MV-4-11 (cell line): ENCODE data around the gene SIGLEC1.

Experiments
- DNase-seq: peaks from one replicate; lab custom pipeline; 2025; lab: John Stamatoyannopoulos, UW

SIGLEC1 gene

DNA sequence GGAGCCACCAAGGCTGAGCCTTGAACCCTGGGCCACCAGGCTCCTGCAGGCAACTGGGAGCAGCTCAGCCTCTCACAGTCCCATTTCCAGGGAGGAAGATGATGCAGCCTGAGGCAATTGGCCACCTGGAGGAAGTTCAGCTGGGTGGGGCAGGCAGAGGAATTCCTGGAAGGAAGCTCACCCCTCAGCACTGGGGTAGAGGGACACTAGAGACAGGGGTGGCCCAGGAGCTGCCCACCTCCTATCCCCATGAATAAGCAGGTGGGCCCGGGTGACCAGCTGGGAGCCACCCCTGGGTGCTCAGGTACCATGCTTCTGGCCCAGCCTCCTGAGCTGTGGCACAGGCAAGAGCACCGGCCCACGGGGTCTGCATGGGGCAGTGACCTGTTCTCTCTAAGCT is 16.5 kb upstream of the SIGLEC1 start:
- DNase-seq: no peak

DNA sequence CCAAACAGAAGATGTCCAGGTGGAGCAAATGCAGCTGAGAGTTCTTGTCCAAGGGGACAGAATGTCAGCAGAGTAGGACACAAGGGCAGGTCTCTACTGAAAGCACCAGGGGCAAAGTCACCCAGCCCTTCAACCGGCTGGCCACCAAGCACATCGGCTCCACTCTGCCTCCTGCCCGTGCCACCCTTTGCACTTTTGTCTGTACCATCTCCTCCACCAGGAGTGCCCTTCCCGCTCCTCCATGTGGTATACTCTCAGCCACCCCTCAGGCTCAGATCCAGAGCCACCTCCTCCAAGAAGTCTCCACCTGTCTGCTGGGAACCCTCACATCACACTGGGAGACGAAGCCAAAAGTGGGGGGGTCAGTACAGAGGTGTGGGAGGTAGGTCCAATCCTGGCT is 16.0 kb upstream of the SIGLEC1 start:
- DNase-seq: no peak

DNA sequence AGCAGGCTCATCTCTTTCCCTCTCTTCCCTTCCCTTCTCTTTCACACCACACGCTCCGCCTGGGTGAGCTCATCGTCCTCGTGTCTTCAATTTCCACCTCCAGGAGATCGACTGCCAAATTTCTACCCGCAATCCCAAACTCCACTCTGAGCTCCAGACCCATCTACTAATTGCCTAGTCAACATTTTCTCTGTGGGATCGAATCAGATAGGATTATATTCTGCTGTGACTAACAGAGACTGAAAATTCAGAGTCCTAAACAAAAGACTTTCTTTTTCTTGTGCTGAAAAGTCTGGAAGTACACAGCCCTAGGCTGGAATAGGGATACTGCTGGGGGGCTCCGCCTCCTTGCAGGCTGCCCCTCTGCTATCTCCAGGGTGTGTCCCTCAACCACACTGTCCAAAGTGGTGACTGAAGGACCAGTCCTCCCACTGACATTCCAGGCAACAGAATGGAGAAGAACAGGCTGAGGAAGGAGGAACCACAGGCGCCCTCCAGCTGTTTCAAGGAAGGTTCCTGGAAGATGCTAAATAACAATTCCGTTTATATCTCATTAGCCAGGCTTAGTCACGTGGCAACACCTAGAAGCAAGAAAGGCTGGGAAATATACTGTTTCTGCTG is 15.1 kb upstream of the SIGLEC1 start:
- no peak for DNase-seq

DNA sequence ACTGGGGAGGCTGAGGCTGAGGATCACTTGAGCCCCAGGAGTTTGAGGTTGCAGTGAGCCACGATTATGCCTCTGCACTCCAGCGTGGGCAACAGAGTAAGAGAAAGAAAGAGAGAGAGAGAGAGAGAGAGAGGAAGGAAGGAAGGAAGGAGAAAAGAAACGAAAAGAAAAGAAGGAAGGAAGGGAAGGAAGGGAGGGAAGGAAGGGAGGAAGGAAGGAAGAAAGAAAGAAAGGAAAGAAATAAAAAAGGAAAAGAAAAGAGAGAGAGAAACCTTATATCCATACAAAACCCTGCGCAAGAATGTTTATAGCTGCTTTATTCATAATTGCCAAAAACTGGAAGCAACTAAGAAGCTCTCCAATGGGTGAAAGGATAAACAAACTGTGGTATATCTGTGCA is 12.0 kb upstream of the SIGLEC1 start:
- no peak for DNase-seq

DNA sequence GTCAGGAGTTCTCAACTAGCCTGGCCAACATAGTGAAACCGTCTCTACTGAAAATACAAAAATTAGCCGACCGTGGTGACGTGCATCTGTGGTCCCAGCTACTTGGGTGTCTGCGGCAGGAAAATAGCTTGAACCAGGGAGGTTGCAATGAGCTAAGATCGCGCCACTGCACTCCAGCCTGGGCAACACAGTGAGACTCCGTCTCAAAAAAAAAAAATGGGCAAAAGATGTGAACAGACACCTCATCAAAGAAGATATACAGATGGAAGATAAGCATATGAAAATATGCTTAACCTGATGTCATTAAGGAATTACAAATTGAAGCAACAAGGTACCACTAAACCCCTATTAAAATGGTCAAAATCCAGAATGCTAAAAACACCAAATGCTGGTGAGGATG is 10.9 kb upstream of the SIGLEC1 start:
- no peak for DNase-seq

DNA sequence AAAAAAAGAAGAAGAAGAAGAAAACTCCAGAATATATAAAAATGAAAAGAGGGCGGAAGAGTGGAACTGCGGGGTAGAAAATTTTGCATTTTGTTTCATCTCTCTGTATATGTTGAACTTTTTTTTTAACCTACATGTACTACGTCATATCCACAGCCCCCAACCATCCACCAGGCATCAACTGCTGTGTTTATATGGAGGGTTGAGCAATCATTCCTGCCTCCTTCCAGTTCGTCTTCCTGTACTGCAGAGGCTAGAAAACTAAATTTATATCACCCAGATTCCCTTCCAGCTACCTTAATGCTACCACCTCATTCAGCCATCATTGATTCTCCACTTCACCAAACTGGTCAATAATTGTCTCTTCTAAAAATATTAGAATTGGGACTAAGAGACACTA is 9.5 kb upstream of the SIGLEC1 start:
- DNase-seq: no peak

DNA sequence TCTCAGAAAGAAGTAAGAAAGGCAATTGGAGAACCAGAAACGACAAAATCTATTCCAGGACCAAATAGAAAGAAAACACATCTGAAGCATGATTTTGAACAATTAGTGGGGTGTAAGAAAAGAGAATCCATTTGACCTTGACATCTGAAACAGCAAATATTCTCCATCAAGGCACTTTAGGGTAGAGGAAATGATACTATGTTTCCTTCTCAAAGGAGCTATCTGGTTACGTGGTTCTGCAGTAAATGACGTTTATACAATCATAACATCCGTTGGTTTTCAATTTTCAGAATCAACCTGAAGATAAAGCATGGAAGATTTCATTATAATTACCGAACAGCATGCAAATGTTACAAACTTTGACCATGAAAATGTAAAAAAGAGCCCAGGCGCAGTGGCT is 8.2 kb upstream of the SIGLEC1 start:
- DNase-seq: no peak

DNA sequence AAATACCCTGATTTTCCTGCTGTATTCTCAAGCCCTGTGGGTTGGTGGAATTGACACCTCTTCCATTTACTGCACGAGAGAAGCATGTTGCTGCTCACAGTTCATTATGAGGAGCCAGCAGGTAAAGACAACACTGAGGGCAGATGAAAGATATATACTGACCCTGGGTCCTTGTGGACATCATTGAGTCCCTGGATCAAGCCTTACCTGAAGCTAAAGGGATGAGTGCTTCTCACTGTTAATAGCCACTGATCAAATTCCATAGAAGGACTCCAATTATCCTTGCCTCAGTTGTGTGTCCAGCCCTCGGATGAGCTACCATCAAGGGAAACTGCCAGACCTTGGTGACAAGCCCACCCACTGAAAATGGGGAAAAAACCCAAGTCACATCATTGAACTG is 7.7 kb upstream of the SIGLEC1 start:
- no peak for DNase-seq

DNA sequence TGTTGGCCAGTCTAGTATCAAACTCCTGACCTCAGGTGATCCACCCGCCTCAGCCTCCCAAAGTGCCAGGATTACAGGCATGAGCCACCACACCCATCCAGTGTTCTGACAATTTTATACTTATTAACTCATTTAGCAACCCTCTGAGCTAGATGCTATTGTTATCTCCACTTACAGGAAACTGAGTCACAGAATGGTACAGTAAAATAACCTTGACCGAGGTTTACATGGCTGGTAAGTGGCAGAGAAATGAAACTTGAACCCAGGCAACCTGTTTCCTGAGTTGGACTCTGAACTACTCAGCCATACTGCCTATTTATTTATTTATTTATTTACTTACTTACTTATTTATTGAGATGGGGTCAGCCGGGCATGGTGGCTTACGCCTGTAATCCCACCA is 6.6 kb upstream of the SIGLEC1 start:
- no peak for DNase-seq

DNA sequence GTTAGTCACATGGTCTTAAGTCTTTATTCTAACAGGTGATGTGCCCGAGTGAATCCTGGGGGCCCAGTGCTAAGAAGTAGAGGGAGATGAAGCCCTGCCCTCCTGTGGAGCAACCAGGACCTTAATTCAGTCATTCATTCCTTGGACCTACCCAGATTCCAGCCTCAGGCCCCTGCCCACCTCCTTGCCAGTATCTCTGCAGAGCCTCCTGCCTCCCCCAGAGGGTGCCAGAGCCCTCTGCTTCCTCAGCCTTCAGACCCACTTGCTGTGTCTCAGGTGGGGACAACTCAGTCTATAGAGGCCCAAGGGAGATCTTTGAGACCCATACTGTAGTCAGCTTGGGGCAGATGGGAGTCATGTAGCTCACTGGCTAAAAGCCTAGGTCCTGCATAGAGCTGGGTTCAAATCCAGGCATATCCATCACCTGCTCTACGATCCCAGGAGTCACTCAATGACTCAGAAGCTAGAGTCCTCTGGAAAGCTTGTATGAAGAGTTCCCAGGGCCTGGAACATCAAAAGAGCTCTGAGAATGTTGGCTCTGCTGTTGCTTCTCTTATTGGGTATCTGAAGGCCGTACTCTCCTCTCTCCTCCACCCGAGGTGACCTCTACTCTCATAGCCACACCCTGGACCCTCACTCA is 3.9 kb upstream of the SIGLEC1 start:
- DNase-seq: peak; percentile 28

DNA sequence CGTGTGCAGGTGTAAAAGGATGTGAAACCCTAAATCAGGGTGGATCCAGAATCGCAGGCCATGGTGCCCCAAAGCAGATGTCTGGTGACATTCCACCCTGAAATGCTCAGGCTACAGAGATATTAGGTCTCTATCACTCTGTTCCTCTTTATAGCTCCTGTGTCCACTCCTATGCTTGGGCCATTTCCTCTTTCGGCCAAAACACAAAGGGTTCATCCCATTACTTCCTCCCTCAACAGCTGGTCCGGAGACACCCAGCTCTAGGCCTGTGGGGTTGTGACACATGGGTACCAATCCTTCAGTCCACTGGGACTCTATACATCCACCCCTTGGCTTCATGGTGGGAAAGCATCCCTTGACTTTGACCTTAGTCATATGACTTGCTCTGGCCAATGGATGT is 1.7 kb upstream of the SIGLEC1 start:
- peak; percentile 93 for DNase-seq

DNA sequence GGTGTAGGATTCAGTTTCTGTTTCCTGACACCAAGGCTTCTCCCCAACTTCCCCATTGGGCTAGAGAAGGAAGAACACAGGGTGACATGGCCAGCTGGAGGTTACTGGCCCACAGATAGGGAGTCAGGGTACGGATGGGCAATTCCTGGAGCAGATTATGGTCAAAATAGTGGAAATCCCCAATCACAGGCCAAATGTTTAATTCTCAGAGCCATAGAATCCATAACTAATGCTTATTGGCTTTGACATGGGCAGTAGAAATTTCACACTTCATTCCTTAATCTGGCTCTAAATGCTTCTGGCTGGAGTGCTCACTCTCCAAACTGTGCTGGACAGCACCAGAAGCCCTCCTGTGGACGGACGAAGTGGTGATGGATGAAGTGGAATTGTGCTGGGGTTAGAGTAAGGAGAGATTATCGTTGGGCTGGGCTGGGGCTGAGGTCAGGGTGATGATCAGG is 887 bp downstream of the SIGLEC1 start:
- peak; percentile 50 for DNase-seq

DNA sequence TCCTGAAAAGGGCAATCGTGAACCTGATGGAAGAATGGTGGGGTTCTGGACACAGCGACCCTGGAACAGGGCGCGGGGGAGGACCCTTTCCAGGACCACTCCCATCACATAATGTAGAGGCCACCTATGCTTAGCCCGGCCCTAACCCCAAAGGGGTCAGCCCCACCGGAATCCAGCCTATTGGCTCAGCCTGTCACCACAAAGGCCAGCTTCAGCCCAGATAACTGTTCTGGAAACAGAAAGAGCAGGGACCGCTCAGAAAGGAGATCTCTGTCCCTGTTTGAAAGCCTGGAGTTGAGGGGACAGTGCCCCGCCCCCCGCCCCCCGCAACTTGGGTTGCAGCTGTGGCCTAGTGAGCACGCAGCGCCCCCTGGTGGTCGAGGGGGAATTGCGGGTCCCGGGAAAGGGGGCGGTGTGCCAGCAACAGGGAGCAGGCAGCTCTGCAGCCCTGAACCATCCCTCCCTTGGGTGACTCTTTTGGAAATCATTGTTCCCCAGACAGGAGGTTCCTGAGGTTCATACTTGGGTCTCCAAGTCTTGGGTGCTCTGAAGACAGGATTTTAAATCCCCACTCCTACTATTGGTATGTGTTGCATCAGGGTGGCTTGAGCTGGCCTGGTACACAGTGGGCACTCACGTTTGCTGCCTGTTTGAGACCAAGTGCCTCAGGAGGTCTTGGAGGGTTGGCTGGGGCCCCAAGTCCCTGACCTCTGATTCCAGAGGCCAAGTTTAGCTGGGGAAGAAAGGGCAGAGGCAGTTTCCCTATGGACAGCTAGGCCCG is 1.5 kb downstream of the SIGLEC1 start:
- peak; percentile 42 for DNase-seq

DNA sequence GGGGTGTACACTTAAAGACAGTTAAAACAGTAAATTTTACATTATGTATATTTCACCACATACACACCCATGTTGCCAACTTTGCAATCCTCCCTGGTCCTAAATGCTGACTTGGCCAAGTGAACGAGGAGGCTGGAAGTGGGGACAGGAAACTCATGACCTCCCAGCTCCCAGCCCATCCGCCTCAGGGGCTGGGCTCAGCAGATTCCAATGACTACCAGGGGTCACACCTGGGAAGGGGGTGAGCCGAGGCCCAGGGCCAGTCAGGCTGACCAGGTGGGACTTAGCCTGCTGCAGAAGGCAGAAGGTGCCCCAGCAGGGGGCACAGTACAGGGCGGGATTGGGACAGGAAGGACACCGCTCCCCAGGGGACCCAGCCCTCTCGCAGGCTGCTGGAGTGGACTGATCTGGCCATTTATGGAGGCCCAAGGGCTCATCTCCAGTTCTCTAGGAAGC is 2.4 kb downstream of the SIGLEC1 start:
- no peak for DNase-seq

DNA sequence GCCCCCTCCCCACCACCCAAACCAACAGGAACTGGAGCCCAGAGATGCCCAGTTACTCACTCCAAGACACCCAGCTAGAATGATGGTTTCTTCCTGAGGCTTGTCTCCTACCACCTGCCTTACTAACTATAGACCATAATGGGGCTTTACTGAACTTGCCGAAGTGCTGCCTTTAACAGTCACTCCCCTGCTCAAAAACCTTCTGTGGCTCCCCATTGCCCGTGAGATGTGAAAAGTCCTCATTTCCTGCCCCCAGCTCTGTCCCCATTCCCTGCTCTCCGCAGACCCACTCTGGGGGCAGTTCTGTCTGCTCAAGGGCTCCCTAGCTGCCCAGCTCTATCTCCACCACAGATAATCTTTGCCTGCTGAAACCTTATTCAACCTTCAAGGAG is 4.9 kb downstream of the SIGLEC1 start:
- no peak for DNase-seq

DNA sequence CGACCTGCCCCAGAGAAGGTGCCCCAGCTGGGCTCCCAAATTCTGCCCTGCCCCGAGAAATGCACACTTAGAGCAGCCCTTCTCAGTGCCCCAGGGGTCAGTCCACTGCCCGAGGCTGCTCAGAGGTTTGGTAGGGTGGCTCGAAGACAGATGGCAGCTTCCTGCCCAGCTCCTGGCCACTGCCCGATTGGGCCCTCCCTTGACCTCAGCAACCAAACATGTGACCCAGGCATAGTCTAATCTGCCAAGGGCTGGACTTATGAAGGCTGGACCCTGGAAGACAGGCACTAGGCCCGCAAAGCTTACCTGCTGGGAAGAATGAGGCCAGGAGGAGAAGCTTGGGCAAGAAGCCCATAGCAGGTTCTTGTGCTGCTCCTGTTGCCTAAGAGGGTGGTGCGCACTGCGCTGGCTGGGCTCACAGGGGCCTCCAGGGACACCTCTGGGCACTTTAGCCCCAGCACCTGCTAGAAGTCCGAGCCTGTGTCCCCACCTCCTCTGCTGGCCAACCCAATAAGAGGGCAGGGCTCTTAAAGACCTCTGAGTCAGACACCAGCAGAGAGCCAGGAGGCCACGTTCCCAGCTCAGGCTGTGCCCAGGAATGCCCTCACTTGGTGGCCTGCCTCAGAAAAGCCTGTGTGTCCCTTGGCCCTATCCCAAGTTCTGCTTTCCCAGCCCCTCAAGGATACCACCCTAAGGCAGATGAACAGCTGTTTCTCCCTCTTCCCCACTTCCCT is 5.5 kb downstream of the SIGLEC1 start:
- DNase-seq: no peak

DNA sequence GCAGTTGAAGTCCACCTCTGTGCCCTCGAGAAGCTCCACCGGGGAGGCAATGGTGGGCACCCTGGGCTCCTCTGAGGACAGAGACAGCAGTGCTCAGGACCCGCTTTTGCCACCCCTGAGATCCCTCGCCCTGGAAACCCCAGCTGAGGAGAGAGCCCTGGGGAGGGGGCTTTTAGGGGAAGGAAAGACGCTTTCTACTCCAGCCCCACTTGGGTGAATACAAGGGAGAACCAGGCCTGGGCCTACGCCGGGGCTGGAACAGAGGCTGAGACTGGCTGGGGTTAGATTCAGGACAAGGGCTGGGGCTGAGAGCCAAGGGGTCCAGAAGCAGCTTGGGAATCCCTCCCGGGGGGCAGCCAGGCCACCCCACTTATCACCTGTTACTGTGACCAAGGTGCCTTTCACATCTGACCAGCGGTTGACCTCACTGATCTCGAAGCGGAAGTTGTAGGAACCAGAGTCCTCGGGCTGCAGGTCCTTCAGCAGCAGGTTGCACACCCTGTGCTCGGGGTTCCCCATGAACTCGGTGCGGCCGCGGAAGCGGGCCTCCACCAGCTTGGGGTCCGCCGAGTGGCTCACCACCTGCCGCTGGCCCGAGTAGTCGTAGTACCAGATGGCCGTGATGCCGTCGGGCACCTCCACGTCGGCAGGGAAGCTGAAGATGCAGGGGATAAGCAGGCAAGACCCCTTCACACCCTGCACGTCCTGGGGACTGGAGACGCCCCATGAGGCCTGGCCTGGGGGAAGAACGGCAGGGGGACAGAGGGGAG is 6.2 kb downstream of the SIGLEC1 start:
- DNase-seq: no peak

DNA sequence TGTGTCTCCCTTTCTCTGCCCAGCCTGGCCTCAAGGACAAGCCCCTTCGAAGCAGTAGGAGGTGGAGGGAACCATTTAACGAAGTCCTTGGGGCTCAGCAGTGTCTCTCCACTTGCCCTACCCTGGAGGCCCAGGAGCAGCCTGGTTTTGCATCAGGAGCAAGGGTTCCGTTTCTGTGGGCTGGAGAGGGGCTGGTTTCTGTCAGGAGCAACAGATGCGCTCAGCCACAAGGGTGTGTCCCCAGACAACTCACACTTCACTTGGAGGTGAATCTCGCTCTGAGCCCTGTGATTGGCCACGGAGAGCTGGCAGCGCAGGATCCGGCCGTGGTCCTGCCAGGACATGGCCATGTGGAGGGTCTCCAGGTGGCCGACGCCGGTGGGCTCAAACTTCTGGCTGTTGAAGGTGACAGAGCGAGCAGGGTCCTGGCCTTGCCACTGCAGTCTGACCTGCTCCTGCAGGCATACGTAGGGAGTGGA is 6.9 kb downstream of the SIGLEC1 start:
- DNase-seq: no peak

DNA sequence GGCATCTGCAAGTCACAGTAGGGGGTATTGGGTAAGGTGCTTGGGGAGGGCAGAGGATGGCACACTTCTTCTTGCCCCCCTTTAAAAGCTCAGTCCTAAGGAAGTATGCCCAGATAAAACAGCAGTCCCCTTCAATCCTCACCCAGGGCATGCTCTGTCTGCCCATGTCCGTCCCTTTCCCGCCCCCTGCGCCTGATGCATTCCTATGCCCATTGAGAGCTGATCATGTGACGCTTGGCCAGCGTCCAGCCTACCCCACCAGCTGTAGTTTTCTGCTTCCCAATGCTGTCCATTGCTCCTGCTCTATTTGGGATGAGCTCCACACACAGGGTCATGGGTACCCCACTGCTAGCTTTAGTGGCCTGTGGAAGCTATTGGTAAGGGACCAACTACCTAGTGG is 8.3 kb downstream of the SIGLEC1 start:
- no peak for DNase-seq

DNA sequence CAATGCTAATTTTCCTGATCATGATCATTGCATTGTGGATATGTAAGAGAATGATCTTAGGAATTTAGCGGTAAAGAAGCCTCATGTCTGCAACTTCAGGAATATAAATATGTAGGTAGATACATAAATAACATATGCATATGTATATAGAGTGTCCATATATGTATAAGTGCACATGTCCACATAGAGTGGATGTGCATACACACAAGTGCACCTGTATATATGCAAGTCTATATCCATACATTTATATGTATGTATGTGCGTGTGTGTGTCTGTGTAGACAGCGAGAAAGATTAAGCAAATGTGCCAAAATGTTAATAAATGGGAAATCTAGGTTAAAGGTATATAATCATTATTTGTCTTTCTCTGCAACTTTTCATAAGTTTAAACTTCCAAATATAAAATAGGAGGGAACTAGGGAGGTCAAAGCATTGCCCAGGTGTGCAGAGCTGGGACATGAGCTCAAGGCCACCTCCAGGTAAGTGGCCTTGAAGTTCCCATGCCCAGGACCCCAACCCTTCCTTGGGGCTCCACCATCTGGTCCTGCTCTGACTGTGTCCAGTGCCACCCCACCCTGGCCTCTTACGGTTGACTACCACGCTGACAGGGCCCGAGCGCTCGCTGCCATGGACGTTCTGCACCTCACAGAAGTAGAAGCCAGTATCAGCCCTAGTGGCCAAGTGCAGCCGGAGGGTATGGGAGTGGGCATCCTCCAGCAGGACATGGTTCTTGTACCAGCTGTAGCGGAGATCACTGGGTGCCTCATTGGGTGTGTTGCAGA is 9.6 kb downstream of the SIGLEC1 start:
- DNase-seq: no peak
